Brain microvascular endothelial cell (primary cell): Measurements from ENCODE around the gene AUTS2.

Experiments
- DNase-seq: peaks from one replicate; pipeline ENCODE4 v3.0.0-alpha.2; 2020
- H3K27ac ChIP-seq: fragments of 250-450 bp; sonication (Bioruptor Pico); 2 replicates; pipeline ENCODE4 v1.5.1; 2020; ENCODE audit warnings: mild to moderate bottlenecking, moderate library complexity
- H3K27me3 ChIP-seq: fragments of 250-450 bp; sonication (Bioruptor Pico); replicated peaks from 2 replicates; pipeline ENCODE4 v1.5.1; 2020; ENCODE audit warnings: mild to moderate bottlenecking
- H3K36me3 ChIP-seq: fragments of 250-450 bp; sonication (Bioruptor Pico); replicated peaks from 2 replicates; pipeline ENCODE4 v1.5.1; 2020; ENCODE audit warnings: mild to moderate bottlenecking
- H3K4me3 ChIP-seq: 2 replicates; pipeline ENCODE4 v1.5.1; 2011; ENCODE audit warnings: low read depth, mild to moderate bottlenecking, control low read depth, low read length, moderate library complexity
- CTCF ChIP-seq: IDR thresholded peaks from 2 replicates; pipeline ENCODE4 v1.5.1; 2011; ENCODE audit warnings: low read depth, mild to moderate bottlenecking, moderate library complexity, low read length, control low read depth, inconsistent platforms; ENCODE audit errors: missing control alignments
- in situ Hi-C: cut with HindIII; loops from 2 replicates; pipeline ENCODE4 v1.10.0; 2017; ENCODE audit warnings: low sequenced_read_pairs, low pct_ligation_motif_present

AUTS2 gene

GRCh38 chr7:70217571-70217970 lies 619.3 kb downstream of the AUTS2 start:
- in situ Hi-C loops, result no loop called here
- no peak for TF ChIP-seq CTCF
- DNase-seq, result no peak
- Histone ChIP-seq H3K27me3 (no peaks in the 10 kb centered on the region), H3K27ac (no peak overlapping the region), H3K4me3 (no peak overlapping the region), H3K36me3 (no peaks in the 10 kb centered on the region)

- Histone ChIP-seq H3K4me3 (no peak overlapping the region), H3K27me3 (no peaks in the 10 kb centered on the region), H3K36me3 (no peaks in the 10 kb centered on the region), H3K27ac (no peak overlapping the region)
- no peak for TF ChIP-seq CTCF
- in situ Hi-C loops, result no loop called here
- DNase-seq, result no peak
Measured at GRCh38 chr7:70218006-70218405, 619.7 kb downstream of the AUTS2 start.

GRCh38 chr7:70219061-70219460 lies 620.8 kb downstream of the AUTS2 start:
- H3K36me3 ChIP-seq, result no peaks in the 10 kb centered on the region
- no peak for TF ChIP-seq CTCF

GRCh38 chr7:70229242-70229641 lies 631.0 kb downstream of the AUTS2 start:
- no peak overlapping the region for H3K4me3 ChIP-seq
- H3K27me3 ChIP-seq, result no peaks in the 10 kb centered on the region
- no peak overlapping the region for H3K27ac ChIP-seq
- no peak for DNase-seq
- in situ Hi-C loops, result no loop called here
- TF ChIP-seq CTCF, result no peak
- H3K36me3 ChIP-seq, result no peaks in the 10 kb centered on the region

More at GRCh38 chr7:70219061-70219460, 620.8 kb downstream of the AUTS2 start:
- Histone ChIP-seq H3K4me3 (no peak overlapping the region), H3K27ac (no peak overlapping the region), H3K27me3 (no peaks in the 10 kb centered on the region)
- in situ Hi-C loops, result no loop called here
- DNase-seq, result no peak

- no peaks in the 10 kb centered on the region for H3K27me3 ChIP-seq
- H3K4me3 ChIP-seq, result no peak overlapping the region
- no peak overlapping the region for H3K27ac ChIP-seq
- no peak for DNase-seq
- in situ Hi-C loops, result no loop called here
- no peak for TF ChIP-seq CTCF
- H3K36me3 ChIP-seq, result no peaks in the 10 kb centered on the region
Measured at GRCh38 chr7:70230761-70231160, 632.5 kb downstream of the AUTS2 start.

GRCh38 chr7:70233776-70234175 lies 635.5 kb downstream of the AUTS2 start:
- no peaks in the 10 kb centered on the region for H3K36me3 ChIP-seq
- no peak for DNase-seq
- no peak overlapping the region for H3K27ac ChIP-seq
- no peak overlapping the region for H3K4me3 ChIP-seq
- in situ Hi-C loops, result no loop called here
- H3K27me3 ChIP-seq, result no peaks in the 10 kb centered on the region
- no peak for TF ChIP-seq CTCF
